Measurements from ENCODE around the gene MLXIP.

- TF ChIP-seq, protein P1, sequence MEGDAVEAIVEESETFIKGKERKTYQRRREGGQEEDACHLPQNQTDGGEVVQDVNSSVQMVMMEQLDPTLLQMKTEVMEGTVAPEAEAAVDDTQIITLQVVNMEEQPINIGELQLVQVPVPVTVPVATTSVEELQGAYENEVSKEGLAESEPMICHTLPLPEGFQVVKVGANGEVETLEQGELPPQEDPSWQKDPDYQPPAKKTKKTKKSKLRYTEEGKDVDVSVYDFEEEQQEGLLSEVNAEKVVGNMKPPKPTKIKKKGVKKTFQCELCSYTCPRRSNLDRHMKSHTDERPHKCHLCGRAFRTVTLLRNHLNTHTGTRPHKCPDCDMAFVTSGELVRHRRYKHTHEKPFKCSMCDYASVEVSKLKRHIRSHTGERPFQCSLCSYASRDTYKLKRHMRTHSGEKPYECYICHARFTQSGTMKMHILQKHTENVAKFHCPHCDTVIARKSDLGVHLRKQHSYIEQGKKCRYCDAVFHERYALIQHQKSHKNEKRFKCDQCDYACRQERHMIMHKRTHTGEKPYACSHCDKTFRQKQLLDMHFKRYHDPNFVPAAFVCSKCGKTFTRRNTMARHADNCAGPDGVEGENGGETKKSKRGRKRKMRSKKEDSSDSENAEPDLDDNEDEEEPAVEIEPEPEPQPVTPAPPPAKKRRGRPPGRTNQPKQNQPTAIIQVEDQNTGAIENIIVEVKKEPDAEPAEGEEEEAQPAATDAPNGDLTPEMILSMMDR (IDR thresholded peaks at IDR 0.05; ENCODE audit: insufficient read depth, low read length, poor library complexity, severe bottlenecking): no peak
- TF ChIP-seq EZH2phosphoT487 (conservative IDR thresholded peaks at IDR 0.05; ENCODE audit: low read length): no peak
These were observed 4.2 kb downstream of the MLXIP start for GRCh38 chr12:122082621-122083356.
